ENCODE measurements around the gene UBE2G2.

UBE2G2 gene

GRCh38 chr21:44847261-44848056, 45.8 kb upstream of the UBE2G2 start:
- no peak overlapping the region for H3K4me3 ChIP-seq (ENCODE audit: low read depth, low read length)
- ChIA-PET POLR2A (no interaction called here), CTCF (no interaction called here)
- no peak for DNase-seq (ENCODE audit: low read depth, low spot score)
- TF ChIP-seq CTCF (IDR thresholded peaks at IDR 0.05; ENCODE audit: insufficient read depth, low read length, missing control alignments): no peak

GRCh38 chr21:44846485-44847260, 45.1 kb upstream of the UBE2G2 start:
- no peak for TF ChIP-seq CTCF (IDR thresholded peaks at IDR 0.05; ENCODE audit: insufficient read depth, low read length, missing control alignments)
- ChIA-PET POLR2A (no interaction called here), CTCF (interaction anchor here (0.7 to 1.2 kb wide), 8 partner anchors 8 to 53 kb away, joined by 3 to 7 read pairs (median 4); no protein-coding TSS in a partner anchor)
- peak overlapping the region; percentile 52; the same call in 1 of the 2 replicates for H3K4me3 ChIP-seq (ENCODE audit: low read depth, low read length)
- DNase-seq (ENCODE audit: low read depth, low spot score): no peak

GRCh38 chr21:44846224-44846484, 44.5 kb upstream of the UBE2G2 start:
- peak overlapping the region; percentile 52 for H3K4me3 ChIP-seq (ENCODE audit: low read depth, low read length)
- CTCF ChIA-PET: interaction anchor here (0.7 to 1.2 kb wide), 8 partner anchors 9 to 53 kb away, joined by 3 to 7 read pairs (median 4); no protein-coding TSS in a partner anchor
- no peak for TF ChIP-seq CTCF (IDR thresholded peaks at IDR 0.05; ENCODE audit: insufficient read depth, low read length, missing control alignments)
- no peak for DNase-seq (ENCODE audit: low read depth, low spot score)
- POLR2A ChIA-PET: no interaction called here

- ChIA-PET CTCF (interaction anchor here (0.7 to 1.2 kb wide), 8 partner anchors 9 to 52 kb away, joined by 3 to 7 read pairs (median 4); no protein-coding TSS in a partner anchor), POLR2A (no interaction called here)
- no peak for DNase-seq (ENCODE audit: low read depth, low spot score)
- peak; percentile 53 for TF ChIP-seq CTCF (IDR thresholded peaks at IDR 0.05; ENCODE audit: insufficient read depth, low read length, missing control alignments)
- H3K4me3 ChIP-seq (ENCODE audit: low read depth, low read length): peak overlapping the region; percentile 52
Measured at GRCh38 chr21:44845418-44846223, 44.0 kb upstream of the UBE2G2 start.

- TF ChIP-seq CTCF (IDR thresholded peaks at IDR 0.05; ENCODE audit: insufficient read depth, low read length, missing control alignments): no peak
- H3K4me3 ChIP-seq (ENCODE audit: low read depth, low read length): no peak overlapping the region
- ChIA-PET POLR2A (no interaction called here), CTCF (no interaction called here)
- no peak for DNase-seq (ENCODE audit: low read depth, low spot score)
Measured at GRCh38 chr21:44844256-44844655, 42.6 kb upstream of the UBE2G2 start.

Measured in AG04449 (cell line).